HepG2 (cell line): ENCODE results near the gene DIP2C. TPM values are rescaled to one million over a fixed set of nuclear protein-coding genes. Genes with fewer than 3 reads are reported as not detected.

ENCODE experiments used
- ATAC-seq: fragments of 200-7000 bp; cut with Tn5 transposase; 3 replicates; pipeline ENCODE4 v1.9.1; 2020; ENCODE audit warnings: mild to moderate bottlenecking, moderate library complexity
- BruUV-seq: library from RNA; stranded (reverse); fragments of 400-500 nt; replicated peaks from 2 replicates; lab custom pipeline; 2021; lab: Mats Ljungman, UMichigan
- CTCF ChIA-PET: fragments of 300-600 bp; formaldehyde crosslinking; extraction: SDS; loops from one replicate; lab custom pipeline; 2021; ENCODE audit warnings: low total read pairs, inconsistent platforms, low intra/inter-chr PET ratio; lab: Yijun Ruan, JAX
- POLR2A ChIA-PET: fragments of 350-600 bp; sonication (Branson Sonifier 250); formaldehyde crosslinking; loops from one replicate; lab custom pipeline; 2020; ENCODE audit warnings: antibody characterized with exemption, inconsistent platforms; lab: Yijun Ruan, JAX
- DNase-seq: peaks from one replicate; pipeline ENCODE4 v3.0.0-alpha.2; 2015; ENCODE audit warnings: low spot score
- FAIRE-seq: peaks from 3 replicates; lab custom pipeline; 2011; peaks lifted over from hg19 to GRCh38; lab: Jason Lieb, UNC
- H2AFZ ChIP-seq: one replicate; pipeline ENCODE4 v1.6.1; 2011; ENCODE audit warnings: low read length, inconsistent platforms
- H3K27ac ChIP-seq: fragments of 300-600 bp; 3 replicates; pipeline ENCODE4 v1.8.0; 2011; ENCODE audit warnings: mixed run types, mild to moderate bottlenecking, mixed read lengths, low read length, inconsistent platforms; ENCODE audit not compliant: insufficient read depth; ENCODE audit errors: extremely low read length
- H3K27me3 ChIP-seq, 2 experiments: fragments of 200-600 bp in 1 of 2; 2 replicates in 1 of 2; 3 replicates in 1 of 2; pipeline versions ENCODE4 v1.6.0 to v1.8.0; 2011; ENCODE audit warnings: low read length in 2 of 2, mild to moderate bottlenecking in 2 of 2, moderate library complexity in 2 of 2, inconsistent platforms in 1 of 2; ENCODE audit not compliant: insufficient read depth in 2 of 2, control insufficient read depth in 1 of 2
- H3K36me3 ChIP-seq, 2 experiments: fragments of 200-600 bp in 1 of 2; replicated peaks in 1 of 2; 2 replicates in 1 of 2; 3 replicates in 1 of 2; pipeline versions ENCODE4 v1.5.1 to v1.8.0; 2011; ENCODE audit warnings: low read length in 2 of 2, inconsistent platforms in 1 of 2; ENCODE audit not compliant: insufficient read depth in 2 of 2, control insufficient read depth in 1 of 2
- H3K4me1 ChIP-seq: 2 replicates; pipeline ENCODE4 v1.5.1; 2012; ENCODE audit warnings: low read length, inconsistent platforms; ENCODE audit not compliant: insufficient read depth
- H3K4me2 ChIP-seq: 2 replicates; pipeline ENCODE4 v1.6.0; 2011; ENCODE audit warnings: low read depth, low read length, inconsistent platforms
- H3K4me3 ChIP-seq, 3 experiments: fragments of 200-600 bp in 1 of 3; sonication (generic), shearing (Covaris generic) in 1 of 3; replicated peaks in 1 of 3; 2 replicates each; pipeline ENCODE4 v1.5.1; 2011 to 2016; ENCODE audit warnings: low read length in 3 of 3, inconsistent platforms in 2 of 3, low read depth in 2 of 3, mild to moderate bottlenecking in 2 of 3, control low read depth in 1 of 3, mixed read lengths in 1 of 3; ENCODE audit not compliant: insufficient read depth in 1 of 3
- H3K79me2 ChIP-seq: one replicate; pipeline ENCODE4 v1.6.1; 2011; ENCODE audit warnings: low read length, inconsistent platforms; ENCODE audit not compliant: insufficient read depth
- H3K9ac ChIP-seq: 2 replicates; pipeline ENCODE4 v1.6.0; 2011; ENCODE audit warnings: mild to moderate bottlenecking, low read depth, low read length, inconsistent platforms; ENCODE audit not compliant: insufficient read depth
- H3K9me3 ChIP-seq: 2 replicates; pipeline ENCODE4 v1.5.1; 2012; ENCODE audit warnings: mild to moderate bottlenecking, low read length
- H4K20me1 ChIP-seq: 2 replicates; pipeline ENCODE4 v1.6.0; 2011; ENCODE audit warnings: inconsistent platforms, mild to moderate bottlenecking, low read length, moderate library complexity; ENCODE audit not compliant: insufficient read depth
- BRD4 ChIP-seq: sonication (generic); formaldehyde crosslinking; IDR thresholded peaks from 2 replicates; pipeline ENCODE4 v1.4.0; 2020; ENCODE audit warnings: missing genetic modification reagents
- CHD4 ChIP-seq: fragments of 200-600 bp; sonication (generic); IDR thresholded peaks from 2 replicates; pipeline ENCODE4 v1.7.0; 2017; ENCODE audit warnings: mild to moderate bottlenecking, low read length, borderline replicate concordance
- KDM5A ChIP-seq: fragments of 200-600 bp; sonication (generic); IDR thresholded peaks from 2 replicates; pipeline ENCODE4 v1.7.0; 2018; ENCODE audit warnings: antibody characterized with exemption, mild to moderate bottlenecking, low read length, borderline replicate concordance
- KIAA2018 ChIP-seq: sonication (generic); formaldehyde crosslinking; IDR thresholded peaks from 2 replicates; pipeline ENCODE4 v1.5.0; 2020; ENCODE audit warnings: mild to moderate bottlenecking, missing genetic modification reagents, borderline replicate concordance
- MTA1 ChIP-seq: sonication (generic); formaldehyde crosslinking; IDR thresholded peaks from 2 replicates; pipeline ENCODE4 v1.4.0; 2020; ENCODE audit warnings: missing genetic modification reagents, mild to moderate bottlenecking, borderline replicate concordance
- NFIC ChIP-seq: IDR thresholded peaks from 2 replicates; pipeline ENCODE4 v1.6.1; 2012; ENCODE audit warnings: mild to moderate bottlenecking, low read length, inconsistent platforms
- RELA ChIP-seq: sonication (generic); formaldehyde crosslinking; IDR thresholded peaks from 2 replicates; pipeline ENCODE4 v1.4.0; 2020; ENCODE audit warnings: missing genetic modification reagents
- SP2 ChIP-seq: sonication (generic); formaldehyde crosslinking; IDR thresholded peaks from 2 replicates; pipeline ENCODE4 v1.5.1; 2020; ENCODE audit warnings: mild to moderate bottlenecking, missing genetic modification reagents
- TBL1XR1 ChIP-seq: fragments of 150-350 bp; IDR thresholded peaks from 2 replicates; pipeline ENCODE4 v1.6.1; 2014; ENCODE audit warnings: borderline replicate concordance, low read length; ENCODE audit not compliant: partially characterized antibody
- TRIM24 ChIP-seq: sonication (generic); formaldehyde crosslinking; IDR thresholded peaks from 2 replicates; pipeline ENCODE4 v1.8.0; 2022; ENCODE audit warnings: mild to moderate bottlenecking, missing genetic modification reagents
- ZNF282 ChIP-seq: fragments of 450-650 bp; IDR thresholded peaks from 2 replicates; pipeline ENCODE4 v1.6.1; 2018; ENCODE audit not compliant: partially characterized antibody
- ZNF326 ChIP-seq: sonication (generic); formaldehyde crosslinking; IDR thresholded peaks from 2 replicates; pipeline ENCODE4 v1.4.0; 2020; ENCODE audit warnings: missing genetic modification reagents, borderline replicate concordance
- ZNF660 ChIP-seq: sonication (generic); formaldehyde crosslinking; IDR thresholded peaks from 2 replicates; pipeline ENCODE4 v1.5.1; 2020; ENCODE audit warnings: mild to moderate bottlenecking, low read depth, missing genetic modification reagents, borderline replicate concordance
- ZNF687 ChIP-seq: sonication (generic); formaldehyde crosslinking; IDR thresholded peaks from 2 replicates; pipeline ENCODE4 v1.5.1; 2020; ENCODE audit warnings: mild to moderate bottlenecking, missing genetic modification reagents, moderate library complexity
- WGBS: methylation state at CpG from one replicate; pipeline ENCODE4 v1.1.6; 2017; ENCODE audit warnings: low lambda C conversion rate; 5-methylcytosine and 5-hydroxymethylcytosine counted together
- in situ Hi-C: cut with HindIII; loops from 2 replicates; pipeline ENCODE4 v1.10.0; 2017; ENCODE audit warnings: low pct_unique_long_range_greater_than_20kb; ENCODE audit not compliant: extremely low pct_ligation_motif_present
- intact Hi-C: fragments of 100-400 bp; cut with micrococcal nuclease; formaldehyde crosslinking; loops from one replicate; pipeline ENCODE4 v1.10.0; 2022; ENCODE audit not compliant: unreplicated experiment
- polyA plus RNA-seq, 8 experiments: library from polyadenylated mRNA; depleted of rRNA in 3 of 8; stranded (reverse) in 7 of 8; unstranded in 1 of 8; fragments of >200 nt; fragmentation: Illumina TruSeq in 4 of 8; extraction: Trizol in 4 of 8; gene quantifications; 2 replicates each; pipeline versions ENCODE4 v1.2.1 to v1.2.3, GENCODE V29; 2011 to 2016; ENCODE audit warnings: low read depth in 4 of 8, missing spikeins in 1 of 8, mixed read lengths in 1 of 8; ENCODE audit not compliant: insufficient read depth in 1 of 8
- total RNA-seq, 5 experiments: library from RNA; depleted of rRNA; stranded (reverse); fragments of >200 nt; fragmentation: Illumina TruSeq; extraction: Trizol; gene quantifications; 2 replicates each; pipeline ENCODE4 v1.2.3, GENCODE V29; 2016; ENCODE audit warnings: low read depth in 1 of 5

Gene DIP2C
- total and polyA plus RNA-seq, 2 of the 13 experiments (the other 11 are each of a cell fraction or from before 2014, with no cell fraction given) = 2.2 to 2.7 TPM

GRCh38 chr10:369221-369683, 320.2 kb downstream of the DIP2C start:
- DNase-seq (no peak), FAIRE-seq (no peak), ATAC-seq (no peak)
- Histone ChIP-seq H3K4me2 (no peak overlapping the region), H3K9me3 (no peaks in the 10 kb centered on the region), H3K27ac (no peak overlapping the region), H3K9ac (no peak overlapping the region), H2AFZ (no peak overlapping the region), H3K27me3 (no peaks in the 10 kb centered on the region), H3K4me1 (peaks cover 19% of the 10 kb centered on the region), H3K79me2 (no peaks in the 10 kb centered on the region), H3K4me3 (no peak overlapping the region), H4K20me1 (no peaks in the 10 kb centered on the region), H3K36me3 (peaks cover 0 to 3% of the 10 kb centered on the region in 2 experiments; a peak in 3 of 5 replicates)
- CTCF ChIA-PET = no interaction called here
- in situ Hi-C loops (no loop called here), intact Hi-C loops (no loop called here)
- no TSS peak for BruUV-seq
- 96% methylated on average over 13 of the region's 18 CpGs for whole genome bisulfite sequencing
- POLR2A ChIA-PET = no interaction called here
- TF ChIP-seq MTA1 (CRISPR knock-in tag) (no peak), ZNF326 (no peak), TBL1XR1 (no peak), SP2 (no peak), ZNF660 (CRISPR knock-in tag) (no peak), KIAA2018 (CRISPR knock-in tag) (no peak), RELA (CRISPR knock-in tag) (no peak), CHD4 (no peak), TRIM24 (CRISPR knock-in tag) (no peak), ZNF282 (no peak), ZNF687 (CRISPR knock-in tag) (no peak), BRD4 (no peak), NFIC (no peak), KDM5A (no peak)
